GM21717 (cell line): ENCODE results near the gene APBA1.
"Not testable (repeated sequence)": the region's sequence is repeated elsewhere in the genome, so short reads cannot be mapped to it uniquely, and the experiment has no call there.

ENCODE experiments used
- ATAC-seq: cut with Tn5 transposase; IDR thresholded peaks from one replicate; pipeline ENCODE4 v1.9.1; 2021; ENCODE audit warnings: mild to moderate bottlenecking, moderate library complexity; ENCODE audit not compliant: unreplicated experiment

The APBA1 gene

DNA sequence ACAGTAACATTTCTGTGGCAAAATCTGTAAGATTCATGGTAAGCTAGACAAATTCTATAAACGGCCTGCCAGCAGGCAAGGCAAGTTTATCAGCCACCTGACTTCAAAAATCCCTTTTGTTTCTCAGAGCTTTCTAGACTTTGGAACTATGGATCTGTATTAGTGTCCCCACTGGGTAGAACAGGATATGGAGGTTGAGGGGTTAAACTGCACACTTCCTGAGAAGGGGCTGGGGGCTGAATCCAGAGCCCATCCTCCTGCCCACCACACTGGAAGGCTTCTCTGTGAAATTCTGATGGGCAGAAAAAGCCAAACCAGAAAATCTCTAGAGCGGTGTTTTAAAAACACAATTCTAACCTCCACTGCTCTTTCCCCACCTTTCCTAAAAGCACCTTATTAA lies 218.4 kb downstream of the APBA1 start:
- no peak for ATAC-seq

DNA sequence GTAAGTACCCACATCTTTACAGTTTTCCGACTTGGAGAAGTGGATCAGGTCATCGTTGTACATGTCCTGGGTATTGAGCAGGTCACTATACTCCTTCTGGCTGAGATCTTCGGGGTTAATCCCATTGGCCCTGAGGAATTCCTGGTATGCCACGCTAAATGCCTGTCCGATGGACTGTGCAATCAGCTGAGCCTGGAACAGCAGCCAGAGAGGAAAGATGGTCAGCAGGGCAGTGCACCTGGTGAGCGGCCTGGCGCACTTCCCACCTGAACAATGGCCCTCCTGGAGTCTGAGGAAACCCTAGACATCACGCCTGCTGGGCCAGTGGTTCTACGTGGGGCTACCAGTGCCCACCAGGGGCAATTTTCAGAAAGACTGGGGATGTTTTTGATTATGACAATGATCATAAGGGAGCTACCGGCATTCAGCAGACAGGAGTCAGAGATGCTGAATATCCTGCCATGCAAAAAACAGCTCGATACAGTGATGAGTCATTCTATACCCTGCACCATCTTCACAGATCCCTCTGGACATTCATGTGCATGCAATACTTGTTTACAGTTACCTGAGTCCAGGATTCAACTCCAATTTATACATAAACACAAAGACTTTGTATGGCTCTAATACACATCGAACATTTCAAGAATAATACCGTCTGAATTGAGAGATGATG lies 219.9 kb downstream of the APBA1 start:
- ATAC-seq, result no peak

DNA sequence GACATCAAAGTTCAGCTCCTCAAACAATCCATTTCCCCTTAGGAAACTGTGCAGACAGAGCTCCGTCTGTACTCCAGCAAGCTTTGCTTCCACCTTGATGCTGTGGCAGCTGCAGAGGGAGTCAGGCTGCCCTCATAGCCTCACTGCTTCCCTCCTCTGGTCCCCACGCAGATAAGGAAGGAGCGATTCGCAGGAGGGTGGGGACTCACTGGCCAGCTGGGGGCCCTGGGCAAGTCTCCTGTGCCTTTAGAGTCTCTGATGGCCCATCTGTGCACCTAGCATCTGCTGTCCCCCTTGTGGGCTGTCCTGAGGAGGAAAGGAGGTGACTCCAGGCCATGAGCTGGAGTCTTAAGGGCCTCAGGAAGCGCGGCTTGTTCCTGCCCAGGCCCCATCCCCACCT lies 225.7 kb downstream of the APBA1 start:
- ATAC-seq, result no peak

DNA sequence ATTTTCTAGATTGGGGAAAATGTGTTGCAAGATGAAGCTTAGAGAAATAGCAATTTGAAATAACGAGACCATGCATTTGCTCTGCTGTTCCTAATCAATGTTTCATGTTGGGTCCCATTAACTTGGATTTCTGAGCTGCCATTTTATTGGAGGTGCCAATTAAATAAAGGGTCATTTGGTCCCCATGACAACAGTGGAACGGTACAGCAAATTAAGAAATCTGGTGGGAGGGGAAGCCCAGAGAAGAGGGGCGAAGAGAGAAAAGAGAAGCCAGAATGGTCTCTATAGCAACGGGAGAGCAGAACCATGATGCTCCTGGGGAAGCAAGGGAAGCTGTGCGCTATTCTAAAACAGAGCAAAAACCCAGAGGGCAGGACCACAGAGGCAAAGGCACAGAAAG lies 226.9 kb downstream of the APBA1 start:
- no peak for ATAC-seq

DNA sequence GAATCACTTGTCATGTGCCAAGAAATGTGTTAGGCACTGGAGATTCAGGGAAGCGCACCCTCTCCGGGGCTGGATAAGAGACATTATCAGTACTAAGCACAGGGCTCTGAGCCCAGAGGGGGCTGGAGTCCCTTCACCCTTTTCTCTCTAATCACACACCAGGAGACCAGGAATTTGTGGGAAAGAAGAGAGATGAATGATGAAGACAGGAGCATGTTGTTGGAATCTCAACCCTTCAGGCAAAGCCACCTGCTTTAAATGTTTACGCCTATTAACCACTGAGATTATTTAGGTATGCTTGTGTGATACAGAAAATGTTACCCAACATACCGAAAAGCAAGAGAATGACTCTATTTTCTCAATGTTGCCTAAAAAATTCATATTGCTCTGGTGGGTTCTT lies 227.4 kb downstream of the APBA1 start:
- no peak for ATAC-seq

DNA sequence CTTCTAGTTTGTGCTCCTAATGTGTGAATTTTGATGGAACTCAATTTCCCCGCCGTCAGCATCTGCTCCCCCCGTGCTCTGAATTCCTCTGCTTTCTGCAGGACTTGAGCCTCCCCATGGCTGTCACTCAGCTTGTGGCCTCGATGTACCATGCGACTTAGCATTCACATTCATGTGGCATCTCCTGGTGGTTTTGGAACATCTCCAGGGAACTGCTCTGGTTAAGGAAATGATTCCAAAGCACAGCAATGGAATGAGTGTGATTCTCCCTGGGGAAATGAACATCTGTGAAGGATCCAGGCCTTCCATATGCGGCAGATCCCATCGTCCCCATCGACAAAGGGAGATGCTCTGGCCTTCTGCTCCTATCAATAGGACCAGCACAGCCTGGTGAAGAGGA lies 228.2 kb downstream of the APBA1 start:
- no peak for ATAC-seq

DNA sequence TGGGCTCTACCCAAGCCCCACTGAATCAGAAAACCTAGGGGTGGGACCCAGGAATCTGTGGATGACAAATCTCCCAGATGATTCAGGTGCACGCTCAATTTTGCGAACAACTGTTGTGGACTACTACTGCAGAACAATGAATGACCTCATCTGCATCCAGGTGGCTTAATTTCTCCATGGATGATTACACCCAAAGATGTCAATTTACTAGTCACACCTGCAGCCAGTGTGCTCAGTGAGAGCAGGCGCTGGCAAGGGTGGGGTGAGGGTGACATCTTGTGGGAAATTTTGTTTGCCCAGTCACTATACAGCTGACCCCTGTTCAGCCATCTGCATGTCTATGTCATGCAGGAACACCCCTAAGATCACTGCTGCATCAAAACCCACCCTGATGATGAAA lies 229.0 kb downstream of the APBA1 start:
- ATAC-seq, result no peak

DNA sequence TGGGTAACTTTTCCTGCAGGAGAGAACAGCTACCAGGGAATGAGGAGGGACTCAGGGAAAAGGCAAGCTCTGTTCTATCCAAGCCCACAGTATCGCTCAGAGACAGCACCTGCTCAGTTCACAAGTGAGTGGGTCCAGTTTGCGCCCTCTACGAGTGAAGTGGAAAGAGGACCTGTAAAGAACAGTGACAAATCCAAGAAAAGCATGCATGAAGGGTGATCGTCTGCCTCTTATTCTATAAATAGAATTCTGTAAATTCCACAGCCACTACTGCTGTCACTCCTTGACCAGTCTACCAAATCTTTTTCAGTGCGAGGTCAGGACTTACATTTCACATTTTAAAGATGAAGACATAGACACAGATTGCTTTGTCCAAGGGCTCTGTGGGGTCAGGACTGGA lies 229.7 kb downstream of the APBA1 start:
- no peak for ATAC-seq

DNA sequence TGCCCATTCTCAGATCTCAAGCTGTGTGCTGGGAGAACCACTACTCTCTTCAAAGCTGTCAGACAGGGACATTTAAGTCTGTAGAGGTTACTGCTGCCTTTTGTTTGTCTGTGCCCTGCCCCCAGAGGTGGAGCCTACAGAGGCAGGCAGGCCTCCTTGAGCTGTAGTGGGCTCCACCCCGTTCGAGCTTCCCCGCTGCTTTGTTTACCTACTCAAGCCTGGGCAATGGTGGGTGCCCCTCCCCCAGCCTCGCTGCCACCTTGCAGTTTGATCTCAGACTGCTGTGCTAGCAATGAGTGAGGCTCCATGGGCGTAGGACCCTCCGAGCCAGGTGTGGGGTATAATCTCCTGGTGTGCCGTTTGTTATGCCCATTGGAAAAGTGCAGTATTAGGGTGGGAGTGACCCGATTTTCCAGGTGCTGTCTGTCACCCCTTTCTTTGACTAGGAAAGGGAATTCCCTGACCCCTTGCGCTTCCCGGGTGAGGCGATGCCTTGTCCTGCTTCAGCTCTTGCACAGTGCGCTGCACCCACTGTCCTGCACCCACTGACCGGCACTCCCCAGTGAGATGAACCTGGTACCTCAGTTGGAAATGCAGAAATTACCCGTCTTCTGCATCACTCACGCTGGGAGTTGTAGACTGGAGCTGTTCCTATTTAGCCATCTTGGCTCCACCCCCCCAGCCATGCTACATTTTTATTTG lies 231.8 kb downstream of the APBA1 start:
- not testable (repeated sequence) for ATAC-seq

DNA sequence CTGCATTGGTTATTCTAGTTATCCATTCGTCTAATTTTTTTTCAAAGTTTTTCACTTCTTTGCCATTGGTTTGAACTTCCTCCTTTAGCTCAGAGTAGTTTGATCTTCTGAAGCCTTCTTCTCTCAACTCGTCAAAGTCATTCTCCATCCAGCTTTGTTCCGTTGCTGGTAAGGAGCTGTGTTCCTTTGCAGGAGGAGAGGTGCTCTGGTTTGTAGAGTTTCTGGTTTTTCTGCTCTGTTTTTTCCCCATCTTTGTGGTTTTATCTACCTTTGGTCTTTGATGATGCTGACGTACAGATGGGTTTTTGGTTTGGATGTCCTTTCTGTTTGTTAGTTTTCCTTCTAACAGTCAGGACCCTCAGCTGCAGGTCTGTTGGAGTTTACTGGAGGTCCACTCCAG lies 232.5 kb downstream of the APBA1 start:
- ATAC-seq, result not testable (repeated sequence)

DNA sequence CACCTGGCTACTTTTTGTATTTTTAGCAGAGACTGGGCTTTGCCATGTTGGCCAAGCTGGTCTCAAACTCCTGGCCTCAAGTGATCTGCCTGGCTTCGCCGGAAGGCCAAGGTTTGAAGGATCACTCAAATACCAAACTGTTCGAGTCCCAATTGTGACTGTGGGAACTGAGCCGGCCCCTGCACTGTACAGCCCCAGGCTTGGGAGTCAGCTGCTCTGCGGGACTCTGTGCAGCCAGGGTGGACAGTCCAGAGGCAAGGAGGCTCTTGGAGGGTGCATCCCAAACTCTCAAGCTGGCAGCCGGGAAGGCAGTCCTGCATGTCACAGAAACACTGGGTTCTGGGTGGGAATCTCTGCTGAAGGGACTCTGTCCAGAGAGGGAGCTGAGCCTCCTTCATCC lies 238.2 kb downstream of the APBA1 start:
- ATAC-seq, result no peak

DNA sequence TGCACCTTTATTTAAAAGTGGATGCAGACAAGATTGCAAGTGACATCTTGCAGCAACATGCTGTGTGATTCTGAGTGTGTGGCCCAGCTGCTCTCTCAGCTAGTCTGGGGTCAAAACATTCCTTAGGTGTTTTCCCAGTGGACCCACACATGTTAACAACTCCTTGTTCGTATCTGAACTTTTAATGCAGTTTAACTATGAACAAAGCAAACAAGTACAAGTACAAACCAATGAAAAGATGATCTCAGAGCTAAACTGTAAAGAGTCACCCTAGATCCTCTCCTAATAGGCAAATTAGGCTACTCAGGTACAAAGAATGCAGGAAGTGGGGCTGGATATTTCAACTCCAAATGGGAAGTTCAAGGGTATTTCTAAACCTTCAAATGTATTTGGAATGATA lies 238.8 kb downstream of the APBA1 start:
- no peak for ATAC-seq

DNA sequence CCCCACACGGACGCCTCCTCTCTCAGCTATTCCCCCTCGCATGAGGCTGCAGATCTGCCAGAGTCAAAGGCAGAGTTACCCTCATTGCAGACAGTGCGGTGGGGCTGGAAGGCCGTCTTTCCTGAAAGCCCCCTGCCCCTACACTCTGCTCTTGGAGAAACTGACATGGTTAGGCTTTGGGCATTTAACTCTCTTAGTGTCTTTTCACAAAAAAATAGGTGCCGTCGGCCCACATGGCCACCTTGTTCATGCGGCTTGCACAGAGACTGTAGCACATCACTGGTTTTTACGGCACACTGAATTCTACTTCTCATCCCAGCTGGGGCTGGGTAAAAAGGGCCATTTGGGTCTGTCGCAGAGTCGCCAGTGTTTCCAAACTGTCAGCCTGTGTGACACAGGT lies 239.5 kb downstream of the APBA1 start:
- ATAC-seq, result no peak

DNA sequence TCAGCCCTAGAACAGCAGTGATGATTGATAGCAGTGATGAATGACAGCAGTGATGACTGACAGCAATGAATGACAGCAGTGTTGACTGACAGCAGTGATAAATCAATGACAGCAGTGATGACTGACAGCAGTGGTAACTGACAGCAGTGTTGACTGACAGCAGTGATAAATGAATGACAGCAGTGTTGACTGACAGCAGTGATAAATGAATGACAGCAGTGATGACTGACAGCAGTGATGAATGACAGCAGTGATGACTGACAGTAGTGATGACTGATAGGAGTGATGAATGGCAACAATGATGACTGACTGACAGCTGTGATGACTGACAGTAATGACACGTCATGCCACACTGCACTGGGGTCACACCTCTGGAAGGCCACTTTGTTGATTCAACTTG lies 240.4 kb downstream of the APBA1 start:
- no peak for ATAC-seq

DNA sequence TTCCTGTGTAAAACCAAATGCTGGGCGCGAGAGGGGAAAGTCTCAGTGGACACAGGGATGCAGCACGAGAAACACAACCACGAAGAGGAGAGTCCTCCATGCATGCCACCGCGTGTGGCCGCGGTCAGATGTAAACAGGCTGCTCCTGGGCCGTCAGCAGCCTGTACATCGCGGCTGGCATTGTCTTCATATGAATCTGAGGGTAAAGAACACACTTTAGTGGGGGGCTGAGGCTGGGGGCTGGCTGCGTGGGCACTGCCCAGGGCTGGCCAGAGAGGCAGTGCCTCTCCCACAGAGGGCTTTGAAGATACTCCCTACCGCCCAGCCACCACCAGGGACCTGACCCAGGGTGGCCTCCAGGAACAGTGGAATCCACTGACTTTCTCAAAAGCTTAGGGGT lies 241.0 kb downstream of the APBA1 start:
- no peak for ATAC-seq

DNA sequence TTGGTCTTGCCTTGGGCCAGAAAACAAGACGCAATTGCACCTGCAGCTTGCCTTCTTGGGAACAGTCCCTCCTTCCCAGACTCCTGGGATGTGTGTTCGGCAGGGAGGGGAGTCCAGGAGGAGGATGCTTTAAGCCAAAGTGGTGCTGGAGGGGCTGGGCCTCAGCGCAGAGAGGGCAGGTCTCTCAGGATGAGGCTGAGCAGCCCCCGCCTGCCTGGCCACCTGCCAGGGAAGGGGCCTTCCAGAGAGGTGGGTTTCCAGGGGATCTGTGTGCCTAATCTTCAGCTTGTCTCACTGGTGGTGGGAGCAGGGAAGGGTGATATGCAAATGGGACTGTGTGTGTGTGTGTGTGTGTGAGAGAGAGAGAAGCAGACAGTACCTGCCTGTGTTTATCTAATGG lies 242.0 kb downstream of the APBA1 start:
- ATAC-seq, result no peak

DNA sequence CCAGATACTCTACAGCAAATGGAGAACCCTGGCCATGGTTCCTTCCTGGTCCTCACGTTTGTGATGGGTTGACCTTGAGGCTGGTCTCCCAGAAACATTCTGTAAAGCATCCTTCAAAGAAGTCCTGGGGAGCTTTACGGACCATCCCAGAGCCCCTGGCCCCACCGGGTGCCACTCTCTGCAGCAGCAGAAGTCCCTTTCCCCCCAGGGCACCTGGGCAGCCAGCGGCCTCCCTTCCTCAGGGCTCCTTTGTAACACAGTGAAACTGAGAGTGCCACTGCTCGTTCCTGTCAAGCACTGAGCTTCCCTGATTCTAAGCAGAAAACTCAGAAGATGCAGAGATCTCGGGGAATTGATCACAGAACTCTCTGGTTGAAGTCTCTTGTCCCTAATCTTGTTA lies 242.9 kb downstream of the APBA1 start:
- no peak for ATAC-seq

DNA sequence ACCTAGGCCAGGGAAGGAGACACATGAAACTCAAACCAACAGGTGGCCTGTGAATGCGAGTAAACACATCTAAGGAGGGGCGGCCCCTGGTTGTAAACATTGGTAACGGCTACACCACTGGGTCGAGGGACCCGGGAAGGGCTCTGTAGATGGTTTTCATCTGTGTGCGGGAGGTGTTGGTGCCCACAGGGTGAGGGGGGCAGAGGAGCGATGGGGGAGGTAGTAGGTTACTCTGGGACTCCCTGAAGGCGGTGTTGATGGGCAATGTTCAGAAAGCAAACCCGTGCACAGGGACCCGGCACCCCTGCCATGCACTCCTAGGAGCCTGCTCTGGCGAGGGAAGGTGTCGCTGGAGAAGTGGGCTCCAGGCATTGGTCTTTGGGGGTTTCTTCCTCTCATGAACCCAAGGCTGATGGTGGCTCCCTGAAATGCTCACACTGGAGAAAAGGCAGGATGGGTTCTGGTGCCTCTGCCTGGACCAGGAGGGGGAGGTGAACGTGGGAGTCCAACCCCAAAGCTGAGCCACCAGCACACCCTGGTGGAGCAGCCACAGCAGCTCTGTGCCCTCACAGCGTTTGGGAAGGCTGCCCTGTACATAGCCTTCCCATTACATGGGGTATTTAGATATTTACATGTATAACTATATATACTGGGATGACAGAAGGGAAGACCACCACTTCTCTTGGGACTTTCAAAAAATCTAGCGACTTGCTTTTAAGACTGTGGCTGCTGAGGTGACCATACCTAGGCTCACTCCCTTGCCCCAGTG lies 244.0 kb downstream of the APBA1 start:
- ATAC-seq, result no peak

DNA sequence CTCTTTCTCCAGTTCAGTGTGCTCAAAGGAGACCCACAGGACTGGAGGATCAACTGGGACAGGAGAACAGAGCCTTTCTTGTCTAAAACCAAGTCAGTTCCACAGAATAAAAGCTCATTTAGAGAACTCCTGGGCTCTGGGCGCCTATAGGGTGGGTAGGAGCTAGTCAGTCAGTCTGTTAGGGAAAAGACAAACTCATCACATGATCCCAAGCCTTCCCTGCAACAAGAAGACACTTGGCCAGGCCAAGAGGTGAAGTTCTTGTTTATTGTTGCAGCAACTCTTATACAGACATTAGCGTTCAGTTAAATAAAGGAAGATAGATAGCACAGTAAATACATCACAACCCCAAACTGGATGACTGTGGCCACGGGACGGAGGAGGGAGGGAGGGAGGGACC lies 244.9 kb downstream of the APBA1 start:
- ATAC-seq, result no peak

DNA sequence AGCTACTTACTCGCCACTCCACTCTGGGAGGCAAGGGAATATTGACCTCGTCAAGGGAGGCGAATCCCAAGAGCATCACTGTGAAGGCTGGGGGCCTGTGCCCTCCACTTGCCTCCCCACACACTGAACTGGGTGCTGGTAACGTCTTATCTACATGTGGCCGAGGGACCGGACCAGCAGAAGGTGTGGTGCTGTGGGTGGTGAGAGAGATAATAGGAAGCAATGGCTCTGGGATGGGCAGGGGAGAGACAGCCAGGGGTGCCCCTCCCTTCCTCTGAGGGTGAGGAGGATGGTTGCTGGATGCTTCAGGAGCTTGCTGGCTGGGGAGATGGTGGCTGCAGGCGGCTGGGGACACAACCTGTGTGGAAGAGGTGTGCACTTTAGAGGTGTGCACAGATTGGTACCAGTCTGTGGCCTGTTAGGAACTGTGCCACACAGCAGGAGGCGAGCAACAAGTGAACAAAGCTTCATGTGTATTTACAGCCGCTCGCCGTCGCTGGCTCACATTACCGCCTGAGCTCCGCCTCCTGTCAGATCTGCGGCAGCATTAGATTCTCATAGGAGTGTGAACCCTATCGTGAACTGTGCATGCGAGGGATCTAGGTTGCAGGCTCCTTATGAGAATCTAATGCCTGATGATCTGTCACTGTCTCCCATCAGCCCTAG lies 246.9 kb downstream of the APBA1 start:
- no peak for ATAC-seq

DNA sequence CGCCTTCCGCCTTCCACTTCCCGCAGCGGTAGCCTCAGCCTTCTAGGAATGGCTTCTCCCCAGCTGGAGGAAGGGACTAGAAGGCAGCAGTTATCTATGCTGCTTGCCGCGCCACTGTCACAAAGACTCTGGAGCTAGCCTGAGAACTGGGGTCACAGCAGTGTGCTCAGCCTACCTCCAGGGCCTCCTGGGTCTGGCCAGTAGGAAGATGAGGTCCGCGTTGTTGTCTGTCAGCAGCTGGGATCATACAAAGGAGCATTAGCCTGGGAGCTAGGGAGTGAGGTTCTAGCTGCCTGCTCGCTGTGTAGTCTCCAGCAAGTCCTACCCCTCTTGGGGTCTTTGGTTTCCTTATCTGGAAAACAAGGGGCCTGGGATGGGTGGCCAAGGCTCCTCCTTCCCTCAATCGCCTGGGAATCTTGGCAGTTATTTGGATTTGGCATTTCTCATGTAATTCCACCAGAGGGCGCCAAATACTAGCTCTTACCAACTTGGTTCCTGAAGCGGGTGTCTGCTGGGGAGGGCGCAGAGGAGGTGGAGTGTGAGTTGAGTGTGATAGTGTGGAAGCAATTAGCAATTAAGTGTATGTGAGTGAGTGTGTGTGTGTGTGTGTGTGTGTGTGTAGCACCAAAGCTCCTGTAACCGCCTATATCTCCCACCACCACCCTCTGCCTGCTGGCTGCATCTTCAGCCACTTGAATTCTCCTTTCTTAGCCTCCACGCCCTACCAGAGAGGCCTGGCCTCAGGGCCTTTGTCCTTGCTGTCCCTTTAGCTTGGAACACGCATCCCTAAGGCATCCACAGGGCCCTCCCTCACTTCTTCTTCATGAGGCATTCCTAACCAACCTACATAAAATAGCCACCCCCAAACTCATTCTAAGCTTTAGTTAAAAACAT lies 250.0 kb downstream of the APBA1 start:
- no peak for ATAC-seq
